ENCODE data around the gene MIA.
"Not testable (repeated sequence)": the region's sequence is repeated elsewhere in the genome, so short reads cannot be mapped to it uniquely, and the experiment has no call there.

The MIA gene

DNA sequence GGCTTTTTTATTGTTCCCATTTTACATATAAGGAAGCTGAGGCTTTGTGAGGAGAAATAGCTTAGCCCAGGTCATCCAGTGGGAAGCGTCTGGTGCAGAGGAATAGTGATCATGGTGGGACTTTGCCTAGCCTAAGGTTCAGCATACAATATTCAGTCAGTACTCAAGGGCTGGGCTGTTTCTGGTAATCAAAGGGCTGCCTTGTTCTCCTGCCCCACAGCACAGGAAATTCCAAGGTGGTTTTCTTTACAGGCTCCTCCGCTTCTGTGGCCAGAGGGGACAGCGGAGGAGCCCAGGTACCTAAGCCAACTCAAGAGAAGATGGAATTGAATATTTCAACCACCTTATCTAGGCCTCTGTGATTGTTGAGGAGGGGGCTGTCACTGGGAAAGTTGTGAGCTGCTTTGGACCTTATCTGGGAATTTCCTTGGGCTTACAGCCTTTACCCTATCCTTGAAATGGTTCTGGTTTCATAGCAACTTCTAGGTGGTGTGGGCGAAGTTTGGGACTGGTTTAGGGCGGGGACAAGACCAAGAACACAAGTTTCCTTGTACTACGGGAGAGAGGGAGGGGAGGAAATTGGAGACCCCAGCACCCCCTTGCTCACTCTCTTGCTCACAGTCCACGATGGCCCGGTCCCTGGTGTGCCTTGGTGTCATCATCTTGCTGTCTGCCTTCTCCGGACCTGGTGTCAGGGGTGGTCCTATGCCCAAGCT, at the start of gene MIA:
TSS of gene MIA (plus strand) at position 606 of the 716 bp plus-strand sequence. CDS start at position 628, 22 bp downstream.
- no peak for DNase-seq

DNA sequence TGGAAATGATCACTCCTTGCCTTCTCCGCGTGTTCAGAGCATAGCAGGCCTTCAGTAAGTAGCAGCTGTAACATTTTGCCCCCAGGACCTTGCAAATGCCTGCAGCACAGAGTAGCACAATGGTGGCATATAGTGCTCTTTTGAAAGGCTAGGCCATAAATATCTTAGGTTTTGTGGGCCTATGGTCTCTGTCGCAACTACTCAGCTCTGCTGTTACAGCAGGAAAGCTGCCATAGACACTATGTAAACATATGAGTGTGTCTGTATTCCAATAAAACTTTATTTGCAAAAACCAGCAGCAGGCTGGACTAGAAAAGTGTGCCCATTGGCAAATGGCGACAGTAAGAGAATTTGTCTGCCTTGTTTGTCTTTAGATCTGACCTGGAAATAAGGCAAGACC, 49.0 kb upstream of the MIA start:
- DNase-seq, result no peak

DNA sequence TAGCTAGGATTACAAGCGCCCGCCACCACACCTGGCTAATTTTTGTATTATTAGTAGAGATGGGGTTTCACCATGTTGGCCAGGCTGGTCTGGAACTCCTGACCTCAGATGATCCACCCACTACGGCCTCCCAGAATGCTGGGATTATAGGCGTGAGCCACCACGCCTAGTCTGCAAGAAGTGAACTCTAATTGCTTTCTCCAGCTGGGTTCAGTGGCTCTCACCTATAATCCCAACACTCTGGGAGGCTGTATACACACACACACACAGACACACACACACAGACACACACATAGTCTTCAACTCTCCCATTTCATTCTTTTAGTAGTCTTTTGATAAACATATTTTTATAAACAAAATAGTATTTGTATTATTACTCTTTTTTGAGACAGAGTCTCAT, 45.3 kb upstream of the MIA start:
- DNase-seq, result not testable (repeated sequence)

DNA sequence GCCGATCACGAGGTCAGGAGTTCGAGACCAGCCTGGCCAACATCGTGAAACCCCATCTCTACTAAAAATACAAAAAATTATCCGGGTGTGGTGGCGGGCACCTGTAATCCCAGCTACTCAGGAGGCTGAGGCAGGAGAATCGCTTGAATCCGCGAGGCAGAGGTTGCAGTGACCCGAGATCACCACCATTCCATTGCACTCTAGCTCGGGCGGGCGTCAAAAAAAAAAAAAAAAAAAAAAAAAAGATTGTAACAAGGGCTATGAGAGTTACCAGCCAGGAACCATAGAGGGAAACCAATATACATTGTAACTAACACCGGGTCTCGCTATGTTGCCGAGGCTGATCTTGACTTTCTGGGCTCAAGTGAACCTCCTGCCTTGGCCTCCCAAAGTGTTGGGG, 43.0 kb upstream of the MIA start:
- DNase-seq, result not testable (repeated sequence)

DNA sequence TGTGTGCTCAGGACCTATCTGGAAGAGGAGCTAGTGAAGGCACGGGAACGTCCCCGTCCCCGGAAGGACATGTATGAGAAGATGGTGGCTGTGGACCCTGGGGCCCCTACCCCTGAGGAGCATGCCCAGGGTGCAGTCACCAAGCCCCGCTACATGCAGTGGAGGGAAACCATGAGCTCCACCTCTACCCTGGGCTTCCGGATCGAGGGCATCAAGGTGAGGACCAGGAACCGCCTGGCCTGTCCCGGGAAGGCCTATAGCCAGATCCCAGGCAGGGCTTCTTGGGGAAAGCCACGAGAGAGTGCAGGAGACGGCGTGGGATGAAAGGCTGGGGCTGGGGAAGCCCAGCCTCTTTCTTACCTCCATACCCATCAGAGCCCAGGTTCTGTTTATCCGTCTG, 42.2 kb upstream of the MIA start:
- DNase-seq, result no peak

DNA sequence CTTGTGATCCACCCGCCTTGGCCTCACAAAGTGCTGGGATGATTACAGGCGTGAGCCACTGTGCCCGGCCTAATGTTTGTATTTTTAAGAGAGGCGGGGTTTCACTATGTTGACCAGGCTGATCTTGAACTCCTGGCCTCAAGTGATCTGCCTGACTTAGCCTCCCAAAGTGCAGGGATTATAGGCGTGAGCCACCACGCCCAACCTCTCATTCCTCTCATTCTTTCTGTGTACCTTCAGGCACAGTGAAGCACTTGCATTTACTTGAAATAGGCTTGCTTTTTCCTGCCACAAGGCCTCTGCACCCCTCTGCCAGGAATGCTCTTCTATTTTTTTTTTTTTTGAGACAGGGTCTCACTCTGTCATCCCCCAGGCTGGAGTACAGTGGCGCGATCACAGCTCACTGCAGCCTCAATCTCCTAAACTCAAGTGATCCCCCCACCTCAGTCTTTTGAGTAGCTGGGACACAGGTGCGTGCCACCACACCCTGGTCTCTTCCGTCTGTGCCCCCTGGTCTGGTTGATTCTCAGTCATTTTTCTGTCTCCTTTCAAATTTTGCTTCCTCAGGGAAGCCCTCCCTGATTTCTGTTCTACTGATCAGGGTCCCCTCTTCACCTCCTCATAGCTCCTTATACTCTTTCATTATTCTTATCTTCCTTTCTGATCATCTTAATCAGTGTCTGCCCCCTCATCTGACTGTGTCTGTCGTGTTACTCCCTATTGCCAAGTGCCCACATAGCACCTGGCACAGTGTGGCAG, 40.1 kb upstream of the MIA start:
- DNase-seq, result no peak

DNA sequence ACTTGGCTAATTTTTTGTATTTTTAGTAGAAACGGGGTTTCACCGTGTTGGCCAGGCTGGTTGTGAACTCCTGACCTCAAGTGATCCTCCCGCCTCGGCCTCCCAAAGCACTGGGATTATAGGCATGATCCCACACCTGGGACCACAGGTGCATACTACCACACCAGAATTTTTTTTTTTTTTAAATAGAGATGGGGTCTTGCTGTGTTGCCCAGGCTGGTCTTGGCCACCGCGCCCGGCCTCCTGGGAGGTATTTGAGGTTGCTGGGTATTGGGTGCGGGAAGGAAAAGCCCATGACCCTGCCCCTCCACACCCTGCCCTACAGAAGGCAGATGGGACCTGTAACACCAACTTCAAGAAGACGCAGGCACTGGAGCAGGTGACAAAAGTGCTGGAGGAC, 38.7 kb upstream of the MIA start:
- no peak for DNase-seq

DNA sequence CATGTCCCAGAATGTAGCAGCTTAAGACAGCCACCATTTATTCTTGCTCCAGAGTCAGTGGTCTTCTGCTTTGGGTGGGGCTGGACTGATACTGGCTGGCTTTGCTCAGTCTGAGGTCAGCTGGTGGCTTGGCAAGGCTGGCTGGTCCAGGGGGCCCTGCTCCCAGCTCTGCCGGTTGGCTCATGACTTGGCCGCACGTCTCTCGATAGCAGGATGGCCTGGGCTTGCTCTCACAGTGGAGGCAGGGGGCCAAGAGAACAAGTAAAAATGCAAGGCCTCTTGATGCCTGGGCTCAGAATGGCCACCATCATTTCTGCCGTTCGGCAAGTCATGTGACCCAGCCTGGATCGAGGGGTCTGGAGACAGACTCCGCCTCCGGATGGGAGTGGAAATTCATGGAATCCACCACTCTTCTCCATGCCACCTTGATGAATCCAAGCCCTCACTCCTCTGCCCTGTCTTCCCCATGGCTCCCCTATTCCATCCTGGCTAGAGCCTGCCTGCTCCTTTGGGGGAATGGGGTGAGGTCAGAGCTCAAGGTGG, 38.1 kb upstream of the MIA start:
- DNase-seq, result no peak

DNA sequence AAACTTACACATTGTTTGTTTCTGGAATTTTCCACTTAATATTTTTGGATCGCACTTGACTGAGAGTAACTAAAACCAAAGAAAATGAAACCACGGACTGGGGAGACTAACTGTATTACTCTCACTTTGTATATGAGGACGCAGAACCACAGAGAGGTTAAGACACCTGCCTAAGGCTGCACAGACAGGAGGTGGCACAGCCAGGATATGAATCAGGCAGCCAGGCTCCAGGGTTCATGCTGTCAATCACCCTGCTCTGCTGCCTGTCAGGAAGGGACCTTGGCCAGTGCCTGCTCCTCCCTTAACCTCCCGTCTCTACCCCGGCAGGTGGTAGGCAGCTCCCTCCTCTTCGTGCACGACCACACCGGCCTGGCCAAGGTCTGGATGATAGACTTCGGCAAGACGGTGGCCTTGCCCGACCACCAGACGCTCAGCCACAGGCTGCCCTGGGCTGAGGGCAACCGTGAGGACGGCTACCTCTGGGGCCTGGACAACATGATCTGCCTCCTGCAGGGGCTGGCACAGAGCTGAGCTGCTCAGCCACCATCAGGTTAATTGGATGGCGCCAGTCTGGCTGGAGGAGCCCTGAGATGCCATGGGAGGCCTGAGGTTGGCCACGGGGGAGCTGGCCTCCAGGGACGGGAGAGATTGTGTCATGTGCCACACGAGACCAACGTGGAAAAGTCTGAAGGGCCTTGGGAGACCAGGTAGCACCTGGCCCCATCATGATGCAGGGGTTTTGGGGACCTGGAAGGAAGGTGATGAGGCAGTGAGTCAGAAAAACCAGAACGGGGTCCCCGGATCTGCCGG, 36.1 kb upstream of the MIA start:
- DNase-seq, result no peak

DNA sequence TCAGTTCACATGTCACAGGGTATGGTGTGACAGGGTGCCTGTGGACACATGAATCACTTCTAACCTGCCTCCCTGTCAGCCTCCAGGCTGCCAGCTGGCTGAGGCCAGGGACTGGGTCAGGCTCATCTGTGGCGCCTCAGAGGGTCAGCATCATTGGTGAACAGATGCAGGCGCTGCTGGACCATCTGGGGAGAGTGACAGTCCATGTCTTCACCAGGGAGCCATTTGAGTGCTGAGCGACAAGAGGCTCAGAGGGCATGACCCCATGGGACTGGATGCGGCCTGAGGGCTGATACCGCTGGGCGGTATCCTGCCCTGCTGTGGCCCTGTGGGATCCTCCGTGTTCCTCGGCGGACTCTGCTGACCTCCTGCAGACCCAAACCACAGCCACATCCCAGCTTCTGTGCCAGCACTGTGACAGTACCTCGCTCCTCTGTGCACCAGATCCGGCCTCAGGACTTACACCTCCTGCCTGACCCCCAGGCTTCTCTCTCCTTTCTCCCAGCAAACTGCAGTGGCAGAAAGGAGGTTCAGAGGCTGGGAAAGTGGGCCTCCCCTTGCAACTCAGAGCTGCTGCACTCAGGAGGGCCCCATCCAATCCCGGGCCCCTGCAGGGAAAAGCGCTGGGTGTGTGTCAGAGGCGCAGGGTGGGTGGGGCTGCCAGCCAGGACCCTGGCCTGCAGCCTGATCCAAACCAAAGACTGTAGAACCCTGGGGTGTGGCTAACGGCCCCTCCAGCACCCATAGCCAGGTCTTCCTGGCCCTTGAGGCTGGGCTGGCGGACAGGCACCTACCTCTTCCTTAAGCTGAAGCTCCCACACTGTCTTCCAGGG, 35.2 kb upstream of the MIA start:
- DNase-seq, result no peak

DNA sequence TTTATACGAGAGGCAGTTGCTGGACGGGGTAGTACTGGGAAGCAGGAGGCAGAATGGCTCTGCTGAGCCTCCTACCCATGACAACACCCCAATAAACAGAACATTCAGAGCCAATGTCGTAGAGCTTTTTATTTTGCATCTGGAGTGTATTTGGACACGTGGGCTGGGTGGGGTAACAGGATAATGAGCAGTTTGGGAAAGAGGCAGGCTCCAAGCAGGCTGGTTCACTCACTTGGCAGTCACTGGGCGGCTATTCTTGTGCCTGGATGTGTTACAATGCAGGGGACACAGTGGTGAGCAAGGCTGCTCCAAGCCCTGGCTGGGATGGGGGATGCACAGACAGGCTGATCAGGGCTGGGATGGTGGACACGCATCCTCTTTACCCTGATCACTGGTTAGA, 34.6 kb upstream of the MIA start:
- DNase-seq, result no peak

DNA sequence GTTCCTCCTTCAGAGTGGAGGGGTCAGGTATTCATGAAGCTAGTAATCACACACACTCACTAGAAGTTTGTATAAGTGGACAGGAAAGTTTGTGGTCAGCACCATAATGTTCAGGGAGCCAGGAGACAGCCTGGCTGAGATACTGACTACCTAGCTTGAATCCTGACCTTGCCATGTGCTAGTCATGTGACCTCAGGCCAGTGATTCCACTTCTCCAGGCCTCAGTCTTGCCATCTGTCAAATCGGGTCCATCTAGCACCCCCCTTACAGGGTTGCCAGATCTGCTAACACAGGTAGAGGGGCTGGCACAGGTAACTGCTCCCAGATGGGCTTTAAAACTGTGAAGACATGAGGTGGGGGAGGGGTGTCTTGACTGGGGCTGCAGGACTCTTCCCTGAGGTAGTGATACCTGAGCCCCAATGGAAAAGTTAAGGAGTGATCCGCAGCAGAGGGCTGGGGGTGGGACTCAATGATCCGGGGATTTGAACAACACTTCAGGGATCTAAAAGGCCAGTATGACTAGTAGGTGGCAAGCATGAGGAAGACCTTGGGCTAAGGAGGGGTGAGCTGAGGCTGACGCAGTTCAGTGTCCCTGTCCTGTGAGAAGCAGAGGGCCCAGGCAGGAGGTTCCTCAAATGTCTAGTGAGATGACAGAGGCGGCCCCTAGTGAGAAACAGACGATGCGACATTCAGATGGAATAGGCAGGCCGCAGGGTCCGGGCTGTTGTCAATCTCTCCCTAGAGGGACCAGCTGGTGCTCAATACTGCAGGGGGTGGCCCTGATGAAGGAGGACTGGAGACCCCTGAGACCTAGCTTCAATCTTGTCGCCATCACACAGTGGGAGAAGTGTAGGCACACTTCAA, 33.6 kb upstream of the MIA start:
- DNase-seq, result no peak

DNA sequence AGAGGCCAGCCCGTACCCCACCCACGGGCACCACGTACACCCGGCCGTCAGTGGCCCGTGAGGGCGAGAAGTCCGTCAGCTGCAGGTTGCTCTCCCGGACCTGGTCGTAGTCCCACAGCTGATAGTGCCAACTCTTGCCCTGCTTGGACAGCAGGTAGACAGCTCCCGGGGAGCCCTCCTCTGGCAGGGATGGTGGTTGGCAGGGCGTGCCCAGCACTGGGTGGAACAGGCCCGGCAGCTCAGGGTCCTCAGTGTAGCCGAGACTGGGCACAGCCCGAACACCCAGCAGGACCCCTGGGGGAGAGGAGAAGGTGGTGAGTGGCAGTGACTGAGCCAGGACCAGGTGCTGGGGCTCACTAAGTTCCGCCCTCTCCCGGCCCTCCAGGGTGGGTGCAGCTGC, 32.8 kb upstream of the MIA start:
- DNase-seq, result no peak

DNA sequence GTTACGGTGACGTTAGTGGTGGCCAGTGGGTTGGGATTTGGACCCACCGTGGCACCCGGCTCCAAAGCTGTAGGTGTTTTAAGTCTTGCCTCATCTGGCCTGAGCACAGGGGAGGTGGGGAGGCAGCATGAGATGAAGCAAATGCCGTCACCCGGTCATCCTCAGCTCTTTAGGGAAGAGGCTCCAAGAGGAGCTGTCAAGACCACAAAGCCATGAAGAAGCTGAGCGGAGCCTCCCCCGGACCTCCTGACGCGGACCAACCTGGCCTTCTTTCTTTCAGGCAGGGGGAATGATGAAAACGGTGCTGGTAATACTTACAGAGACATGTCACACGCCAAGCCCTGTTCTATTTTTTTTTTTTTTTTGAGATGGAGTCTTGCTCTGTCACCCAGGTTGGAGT, 32.4 kb upstream of the MIA start:
- no peak for DNase-seq

DNA sequence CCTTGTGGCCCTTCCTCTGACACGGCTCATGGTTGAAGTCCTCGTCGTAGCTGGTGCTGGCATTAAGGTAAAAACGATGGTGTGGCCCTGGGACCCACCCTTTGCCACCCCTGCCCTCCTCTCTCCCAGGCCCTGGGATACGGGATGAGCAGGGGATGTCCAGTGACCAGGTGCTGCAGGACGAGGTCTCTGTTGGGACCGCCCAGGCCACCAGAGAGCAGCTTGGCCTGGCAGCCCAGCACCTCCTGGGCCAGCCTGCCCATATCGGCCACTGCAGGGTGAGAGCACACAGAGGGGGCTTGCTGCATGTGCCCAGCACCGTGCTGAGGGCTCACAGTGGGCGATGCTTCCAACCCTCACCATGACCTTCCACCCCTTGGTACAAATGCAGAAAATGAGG, 31.4 kb upstream of the MIA start:
- no peak for DNase-seq

DNA sequence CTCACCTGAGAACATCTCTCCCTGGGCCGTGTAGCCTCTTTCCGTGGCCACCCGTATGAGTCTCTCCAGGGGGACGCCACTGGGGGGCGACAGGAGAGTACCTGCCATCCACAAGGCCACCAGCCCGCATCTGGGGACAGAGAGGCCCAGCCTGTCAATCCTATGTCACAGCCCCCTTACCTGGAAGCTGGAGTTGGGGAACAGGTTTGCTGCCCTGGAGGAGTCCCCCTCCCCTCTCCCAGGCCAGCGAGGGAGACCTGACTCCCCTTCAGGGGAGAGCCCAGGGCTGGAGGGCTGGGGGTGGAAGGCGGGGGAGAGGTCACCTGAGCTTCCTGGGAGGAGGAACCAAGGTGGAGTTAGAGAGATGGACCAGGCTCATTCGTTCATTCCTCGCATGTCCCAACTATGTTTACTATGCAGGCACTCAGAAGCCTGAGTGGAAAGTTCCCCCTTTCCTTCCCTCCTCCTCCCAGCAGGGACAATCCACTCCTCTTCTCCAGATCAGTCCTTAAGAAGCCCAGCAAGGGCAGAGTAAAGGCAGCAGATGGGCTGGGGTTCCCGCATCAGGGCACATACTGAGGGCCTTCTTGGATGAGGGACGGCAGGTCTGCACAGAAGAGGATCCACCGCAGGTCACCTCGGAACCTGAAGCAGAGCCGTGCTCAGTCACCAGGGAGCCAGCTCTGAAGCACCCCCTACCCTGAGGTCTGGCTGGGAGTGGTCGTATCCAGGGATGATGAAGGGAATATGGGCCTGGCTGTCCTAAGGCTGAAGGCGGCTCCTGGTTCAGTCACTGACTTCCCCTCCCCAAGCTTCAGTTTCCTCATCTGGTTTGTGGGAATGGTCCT, 30.5 kb upstream of the MIA start:
- DNase-seq, result no peak

DNA sequence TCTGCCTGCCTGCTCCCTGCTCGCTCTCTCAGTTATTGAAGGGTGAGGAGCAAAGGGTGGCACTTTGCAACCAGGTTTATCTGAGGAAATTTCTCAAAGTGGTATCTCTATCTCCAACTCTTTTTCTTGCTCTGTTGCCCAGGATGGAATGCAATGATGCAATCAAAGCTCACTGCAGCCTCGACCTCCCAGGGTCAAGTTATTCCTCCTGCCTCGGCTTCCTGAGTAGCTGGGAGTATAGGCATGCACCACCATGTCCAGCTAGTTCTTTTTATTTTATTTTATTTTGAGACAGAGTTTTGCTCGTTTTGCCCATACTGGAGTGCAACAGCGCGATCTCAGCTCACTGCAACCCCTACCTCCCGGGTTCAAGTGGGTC, 29.9 kb upstream of the MIA start:
- DNase-seq, result no peak

DNA sequence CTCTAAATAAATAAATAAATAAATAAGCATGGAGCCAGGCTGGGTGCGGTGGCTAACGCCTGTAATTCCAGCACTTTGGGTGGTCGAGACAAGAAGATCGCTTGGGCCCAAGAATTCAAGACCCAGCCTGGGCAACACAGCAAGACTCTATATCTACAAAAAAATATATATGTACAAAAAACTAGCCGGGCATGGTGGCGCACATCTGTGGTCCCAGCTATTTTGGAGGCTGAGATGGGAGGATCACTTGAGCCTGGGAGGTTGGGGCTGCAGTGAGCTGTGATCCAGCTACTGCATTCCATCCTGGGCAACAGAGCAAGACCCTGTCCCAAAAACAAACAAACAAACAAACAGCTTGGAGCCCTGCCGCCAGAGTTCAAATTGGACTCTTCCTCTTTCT, 27.8 kb upstream of the MIA start:
- no peak for DNase-seq

DNA sequence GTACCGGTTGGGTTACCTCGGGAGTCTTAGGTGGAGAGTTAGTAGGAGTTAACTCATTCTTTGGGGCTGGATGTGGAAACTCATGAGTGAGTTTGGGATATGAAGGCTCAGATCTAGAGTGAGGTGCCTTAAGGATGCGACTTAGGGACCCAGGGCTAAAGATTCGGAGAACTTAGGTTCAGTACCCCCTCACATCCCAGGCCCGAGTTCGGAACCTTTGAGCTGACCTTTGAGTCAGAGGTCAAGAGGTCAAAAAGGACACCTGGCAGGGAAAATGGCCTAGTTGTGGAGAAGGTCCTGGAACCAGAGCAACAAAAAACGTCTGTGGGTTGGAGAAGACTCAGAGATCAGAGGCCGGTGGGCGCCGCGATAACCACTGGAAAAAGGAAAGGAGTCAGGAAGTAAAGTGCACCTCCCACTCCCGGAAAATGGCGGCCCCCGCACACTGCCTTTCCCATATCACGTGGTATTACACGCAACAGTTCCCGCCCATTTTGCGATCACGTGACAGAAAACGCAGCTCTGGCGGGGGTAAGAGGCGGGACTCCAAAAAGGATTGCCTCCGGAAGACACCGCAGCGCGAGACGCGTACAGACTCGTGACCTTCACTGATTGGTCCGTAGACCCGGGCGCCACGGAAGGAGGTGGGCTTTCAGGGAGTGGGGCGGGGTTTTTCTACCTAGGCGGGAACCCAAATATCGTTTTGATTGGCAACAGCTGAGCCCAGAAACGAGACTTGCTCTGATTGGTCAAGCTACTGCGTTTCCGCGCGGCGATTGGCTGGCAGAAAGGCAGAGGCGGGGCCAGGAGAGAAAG, 25.1 kb upstream of the MIA start, which contains the start of gene ACTMAP:
TSS of gene ACTMAP (minus strand) at position 420 of the 816 bp plus-strand sequence. CDS start 674 bp downstream, outside the sequence.
- peak; percentile 100 for DNase-seq
